Caco-2 (cell line): ENCODE results near the gene PTPN14. TPM values are rescaled to one million over a fixed set of nuclear protein-coding genes. Genes with fewer than 3 reads are reported as not detected.

Experiments
- BruUV-seq: library from RNA; stranded (reverse); fragments of 400-500 nt; replicated peaks from 2 replicates; lab custom pipeline; 2021; lab: Mats Ljungman, UMichigan
- CTCF ChIA-PET: fragments of 300-600 bp; sonication (Branson Sonifier 250); formaldehyde crosslinking; loops from one replicate; lab custom pipeline; 2022; ENCODE audit warnings: antibody characterized with exemption; lab: Charles Lee
- POLR2A ChIA-PET: fragments of 300-600 bp; sonication (Branson Sonifier 250); formaldehyde crosslinking; loops from one replicate; lab custom pipeline; 2022; ENCODE audit warnings: antibody characterized with exemption; lab: Charles Lee
- DNase-seq, 2 experiments: peaks; one replicate each; pipeline versions ENCODE4 v3.0.0 to v3.0.0-alpha.2; 2020 to 2022
- H3K27me3 ChIP-seq: replicated peaks from 2 replicates; pipeline ENCODE4 v1.6.0; 2011; ENCODE audit warnings: low read length; ENCODE audit not compliant: control insufficient read depth, insufficient read depth
- H3K36me3 ChIP-seq: 2 replicates; pipeline ENCODE4 v1.5.1; 2011; ENCODE audit warnings: low read length; ENCODE audit not compliant: control insufficient read depth, insufficient read depth
- H3K4me1 ChIP-seq: fragments of 250-450 bp; sonication (Bioruptor Pico); 2 replicates; pipeline ENCODE4 v1.5.1; 2020; ENCODE audit warnings: mild to moderate bottlenecking
- H3K4me3 ChIP-seq: 2 replicates; pipeline ENCODE4 v1.5.1; 2011; ENCODE audit warnings: low read depth, mild to moderate bottlenecking, control low read depth, low read length
- H3K9me3 ChIP-seq: fragments of 250-450 bp; sonication (Bioruptor Pico); 2 replicates; pipeline ENCODE4 v1.5.1; 2020; ENCODE audit warnings: mild to moderate bottlenecking, moderate library complexity
- H3K27ac Mint-ChIP-seq: one replicate; pipeline ENCODE4 v1.8.0; 2022; ENCODE audit warnings: mixed read lengths; ENCODE audit not compliant: unreplicated experiment
- H3K27me3 Mint-ChIP-seq: one replicate; pipeline ENCODE4 v1.8.0; 2022; ENCODE audit warnings: mixed read lengths; ENCODE audit not compliant: insufficient read depth, unreplicated experiment
- H3K36me3 Mint-ChIP-seq: one replicate; pipeline ENCODE4 v1.8.0; 2022; ENCODE audit warnings: mild to moderate bottlenecking, mixed read lengths; ENCODE audit not compliant: insufficient read depth, unreplicated experiment
- H3K4me1 Mint-ChIP-seq: one replicate; pipeline ENCODE4 v1.8.0; 2022; ENCODE audit warnings: low read depth, mixed read lengths; ENCODE audit not compliant: unreplicated experiment
- H3K4me3 Mint-ChIP-seq: one replicate; pipeline ENCODE4 v1.8.0; 2022; ENCODE audit warnings: mild to moderate bottlenecking, moderate library complexity, mixed read lengths; ENCODE audit not compliant: unreplicated experiment
- H3K9me3 Mint-ChIP-seq: one replicate; pipeline ENCODE4 v1.8.0; 2022; ENCODE audit warnings: mixed read lengths; ENCODE audit not compliant: unreplicated experiment
- intact Hi-C: fragments of 100-400 bp; cut with micrococcal nuclease; formaldehyde crosslinking; loops from one replicate; pipeline ENCODE4 v1.10.0; 2022; ENCODE audit not compliant: unreplicated experiment
- total RNA-seq: library from RNA; stranded (reverse); gene quantifications from 2 replicates; pipeline ENCODE4 v1.2.3, GENCODE V29; 2022
- TF ChIP-seq, protein P1 (sequence below), 2 experiments: fragments of 200-600 bp in 1 of 2; IDR thresholded peaks; 1 replicate in 1 of 2; 2 replicates in 1 of 2; pipeline versions ENCODE4 v1.5.1 to v1.8.0; 2011 to 2022; ENCODE audit warnings: antibody characterized with exemption in 1 of 2, control low read depth in 1 of 2, inconsistent platforms in 1 of 2, low read depth in 1 of 2, low read length in 1 of 2, mild to moderate bottlenecking in 1 of 2, moderate library complexity in 1 of 2; ENCODE audit not compliant: insufficient read depth in 1 of 2, severe bottlenecking in 1 of 2, unreplicated experiment in 1 of 2

PTPN14 gene
- total RNA-seq, 1 experiment from 2014 or later: 103 TPM

DNA sequence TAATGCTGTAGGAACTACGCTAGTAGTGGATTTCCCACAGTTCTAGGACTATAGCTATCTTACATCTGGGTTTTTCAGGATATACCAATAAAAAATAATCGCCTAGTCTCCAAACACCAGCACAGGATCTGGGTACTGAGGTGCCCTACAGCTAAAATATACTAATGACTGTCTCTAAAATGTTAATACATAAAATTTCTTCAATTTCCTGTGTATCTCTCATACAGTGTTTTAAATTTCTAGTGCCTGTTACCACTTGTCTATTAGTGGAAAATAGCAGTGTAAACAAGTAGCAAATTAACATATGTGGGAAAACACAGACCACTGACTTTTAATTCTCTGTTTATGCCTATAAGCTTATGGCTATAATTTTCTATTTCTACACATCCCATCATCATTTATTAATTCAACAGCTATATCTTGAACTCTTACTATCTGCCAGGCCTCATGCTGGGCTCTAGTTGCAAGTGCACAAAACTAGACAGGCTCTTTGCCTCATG is 16.1 kb upstream of the PTPN14 start:
- H3K27me3 Mint-ChIP-seq: no peaks in the 10 kb centered on the region
- ChIA-PET POLR2A (interaction anchor here (1.5 kb wide), 1 partner anchor 16 kb away, joined by 4 read pairs; the partner anchor contains the start of gene PTPN14), CTCF (interaction anchor here (1.4 kb wide), 1 partner anchor 236 kb away, joined by 3 read pairs; no protein-coding TSS in a partner anchor)
- H3K4me1 Mint-ChIP-seq: peaks cover 12% of the 10 kb centered on the region
- H3K27me3 ChIP-seq: no peaks in the 10 kb centered on the region
- H3K36me3 ChIP-seq: no peaks in the 10 kb centered on the region
- no peaks in the 10 kb centered on the region for H3K36me3 Mint-ChIP-seq
- BruUV-seq: no TSS peak
- no peak overlapping the region for H3K27ac Mint-ChIP-seq
- TF ChIP-seq, protein P1, sequence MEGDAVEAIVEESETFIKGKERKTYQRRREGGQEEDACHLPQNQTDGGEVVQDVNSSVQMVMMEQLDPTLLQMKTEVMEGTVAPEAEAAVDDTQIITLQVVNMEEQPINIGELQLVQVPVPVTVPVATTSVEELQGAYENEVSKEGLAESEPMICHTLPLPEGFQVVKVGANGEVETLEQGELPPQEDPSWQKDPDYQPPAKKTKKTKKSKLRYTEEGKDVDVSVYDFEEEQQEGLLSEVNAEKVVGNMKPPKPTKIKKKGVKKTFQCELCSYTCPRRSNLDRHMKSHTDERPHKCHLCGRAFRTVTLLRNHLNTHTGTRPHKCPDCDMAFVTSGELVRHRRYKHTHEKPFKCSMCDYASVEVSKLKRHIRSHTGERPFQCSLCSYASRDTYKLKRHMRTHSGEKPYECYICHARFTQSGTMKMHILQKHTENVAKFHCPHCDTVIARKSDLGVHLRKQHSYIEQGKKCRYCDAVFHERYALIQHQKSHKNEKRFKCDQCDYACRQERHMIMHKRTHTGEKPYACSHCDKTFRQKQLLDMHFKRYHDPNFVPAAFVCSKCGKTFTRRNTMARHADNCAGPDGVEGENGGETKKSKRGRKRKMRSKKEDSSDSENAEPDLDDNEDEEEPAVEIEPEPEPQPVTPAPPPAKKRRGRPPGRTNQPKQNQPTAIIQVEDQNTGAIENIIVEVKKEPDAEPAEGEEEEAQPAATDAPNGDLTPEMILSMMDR (IDR thresholded peaks at IDR 0.05; ENCODE audit: insufficient read depth in 1 of 2, low read depth in 1 of 2, low read length in 1 of 2, severe bottlenecking in 1 of 2, unreplicated experiment in 1 of 2): no peak
- DNase-seq: no peak
- H3K9me3 ChIP-seq: no peaks in the 10 kb centered on the region; the same call in 1 of the 2 replicates
- H3K4me3 ChIP-seq: no peak overlapping the region
- intact Hi-C loops: no loop called here
- H3K4me1 ChIP-seq: no peaks in the 10 kb centered on the region
- no peaks in the 10 kb centered on the region for H3K9me3 Mint-ChIP-seq
- no peak overlapping the region for H3K4me3 Mint-ChIP-seq

DNA sequence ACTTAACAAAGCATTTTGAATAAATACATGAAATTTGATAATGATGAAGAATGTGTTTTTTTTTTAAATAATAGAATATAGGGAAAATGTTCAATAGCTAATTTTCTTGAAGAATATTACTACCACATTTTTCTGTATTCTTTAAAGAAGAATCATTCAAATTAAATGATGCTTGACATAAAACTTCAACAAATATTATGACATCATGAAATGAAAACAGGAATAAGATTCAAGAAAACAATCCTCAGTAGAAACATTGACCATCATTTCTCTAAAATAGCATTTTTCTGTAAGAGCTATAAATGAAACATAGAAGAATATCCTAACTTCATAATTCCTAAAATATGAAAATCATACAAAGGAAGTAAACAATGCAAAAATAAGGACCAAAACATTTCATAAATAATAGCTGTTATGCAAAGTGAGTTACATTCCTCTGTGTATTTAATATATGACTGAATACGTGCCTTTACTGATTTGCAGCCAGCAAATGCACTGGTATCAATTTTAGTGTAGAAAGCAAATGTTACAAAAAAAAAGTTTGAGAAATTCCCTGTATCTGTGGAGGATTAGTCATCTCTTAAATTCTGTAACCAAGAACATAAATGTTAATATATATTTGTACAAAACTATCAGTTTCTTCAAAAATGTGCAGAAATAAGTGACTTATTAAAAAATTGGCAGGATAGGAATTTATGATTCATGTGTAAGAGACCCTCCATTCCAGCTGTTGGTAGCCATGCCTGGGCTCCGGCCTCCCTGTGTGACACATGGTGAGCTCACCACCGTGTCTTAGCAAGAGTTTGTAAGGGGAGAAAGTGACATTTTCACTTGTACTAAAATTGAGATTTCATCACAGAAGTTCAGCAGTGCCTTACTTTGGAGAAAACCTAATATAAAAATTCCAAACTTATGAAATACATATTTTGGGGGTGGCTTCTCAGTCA is 15.0 kb upstream of the PTPN14 start:
- Histone ChIP-seq H3K4me1 (no peaks in the 10 kb centered on the region), H3K27me3 (no peaks in the 10 kb centered on the region), H3K4me3 (no peak overlapping the region), H3K36me3 (no peaks in the 10 kb centered on the region), H3K9me3 (no peaks in the 10 kb centered on the region; the same call in 1 of the 2 replicates)
- TF ChIP-seq, protein P1 (IDR thresholded peaks at IDR 0.05; ENCODE audit: insufficient read depth in 1 of 2, low read depth in 1 of 2, low read length in 1 of 2, severe bottlenecking in 1 of 2, unreplicated experiment in 1 of 2): no peak
- H3K4me3 Mint-ChIP-seq: no peak overlapping the region
- peaks cover 5% of the 10 kb centered on the region for H3K4me1 Mint-ChIP-seq
- no peaks in the 10 kb centered on the region for H3K27me3 Mint-ChIP-seq
- CTCF ChIA-PET: interaction anchor here (1.4 kb wide), 1 partner anchor 235 kb away, joined by 3 read pairs; no protein-coding TSS in a partner anchor
- DNase-seq: no peak
- intact Hi-C loops: no loop called here
- POLR2A ChIA-PET: interaction anchor here (1.0 kb wide), 1 partner anchor 15 kb away, joined by 6 read pairs; the partner anchor contains the start of gene PTPN14
- no peak overlapping the region for H3K27ac Mint-ChIP-seq
- H3K9me3 Mint-ChIP-seq: no peaks in the 10 kb centered on the region
- H3K36me3 Mint-ChIP-seq: no peaks in the 10 kb centered on the region
- no TSS peak for BruUV-seq

- CTCF ChIA-PET: no interaction called here
- Histone ChIP-seq H3K9me3 (no peaks in the 10 kb centered on the region; the same call in 1 of the 2 replicates), H3K4me1 (no peaks in the 10 kb centered on the region), H3K27me3 (no peaks in the 10 kb centered on the region), H3K4me3 (no peak overlapping the region), H3K36me3 (no peaks in the 10 kb centered on the region; the same call in 1 of the 2 replicates)
- no TSS peak for BruUV-seq
- peaks cover 5% of the 10 kb centered on the region for H3K4me1 Mint-ChIP-seq
- H3K4me3 Mint-ChIP-seq: no peak overlapping the region
- POLR2A ChIA-PET: interaction anchor here (1.0 kb wide), 1 partner anchor 14 kb away, joined by 6 read pairs; the partner anchor contains the start of gene PTPN14
- intact Hi-C loops: no loop called here
- H3K27ac Mint-ChIP-seq: no peak overlapping the region
- H3K36me3 Mint-ChIP-seq: no peaks in the 10 kb centered on the region
- no peak for DNase-seq
- H3K27me3 Mint-ChIP-seq: no peaks in the 10 kb centered on the region
- TF ChIP-seq, protein P1 (IDR thresholded peaks at IDR 0.05; ENCODE audit: insufficient read depth in 1 of 2, low read depth in 1 of 2, low read length in 1 of 2, severe bottlenecking in 1 of 2, unreplicated experiment in 1 of 2): no peak
- no peaks in the 10 kb centered on the region for H3K9me3 Mint-ChIP-seq
Measured at GRCh38 chr1:214565310-214565709, 13.9 kb upstream of the PTPN14 start.
